DOHH2 (cell line): ENCODE measurements around the gene KLHL1.

ENCODE experiments used
- H3F3A ChIP-seq: fragments of 200-600 bp; sonication (generic), shearing (Covaris generic); 2 replicates; pipeline ENCODE4 v1.6.0; 2016; ENCODE audit warnings: antibody characterized with exemption, mild to moderate bottlenecking; ENCODE audit not compliant: control insufficient read depth, insufficient read depth
- H3K27ac ChIP-seq: fragments of 200-600 bp; sonication (generic); 2 replicates; pipeline ENCODE4 v1.5.1; 2014; ENCODE audit warnings: low read depth, mild to moderate bottlenecking, low read length, moderate library complexity
- H3K27me3 ChIP-seq: fragments of 200-600 bp; sonication (generic); 2 replicates; pipeline ENCODE4 v1.6.1; 2014; ENCODE audit warnings: mild to moderate bottlenecking, low read length, mixed read lengths; ENCODE audit not compliant: control insufficient read depth
- H3K36me3 ChIP-seq: fragments of 200-600 bp; sonication (generic); 2 replicates; pipeline ENCODE4 v1.6.1; 2014; ENCODE audit warnings: mild to moderate bottlenecking, low read length, moderate library complexity, mixed read lengths; ENCODE audit not compliant: control insufficient read depth
- H3K4me1 ChIP-seq: fragments of 200-600 bp; sonication (generic); 2 replicates; pipeline ENCODE4 v1.6.1; 2014; ENCODE audit warnings: mild to moderate bottlenecking, low read length, mixed read lengths; ENCODE audit not compliant: control insufficient read depth
- H3K4me2 ChIP-seq: fragments of 200-600 bp; sonication (generic); 2 replicates; pipeline ENCODE4 v1.6.0; 2014; ENCODE audit warnings: mild to moderate bottlenecking, low read length, moderate library complexity
- H3K4me3 ChIP-seq: fragments of 200-600 bp; sonication (generic); 2 replicates; pipeline ENCODE4 v1.5.1; 2014; ENCODE audit warnings: mild to moderate bottlenecking, low read length, mixed read lengths
- H3K79me2 ChIP-seq: fragments of 200-600 bp; sonication (generic); 2 replicates; pipeline ENCODE4 v1.6.1; 2014; ENCODE audit warnings: mild to moderate bottlenecking, low read length, mixed read lengths; ENCODE audit not compliant: control insufficient read depth
- H3K9me2 ChIP-seq: fragments of 200-600 bp; sonication (generic); replicated peaks from 2 replicates; pipeline ENCODE4 v1.6.1; 2014; ENCODE audit warnings: mild to moderate bottlenecking, low read length, mixed read lengths; ENCODE audit not compliant: control insufficient read depth
- H3K9me3 ChIP-seq: fragments of 200-600 bp; sonication (generic); 2 replicates; pipeline ENCODE4 v1.6.1; 2014; ENCODE audit warnings: antibody characterized with exemption, low read length, mixed read lengths; ENCODE audit not compliant: control insufficient read depth, insufficient read depth
- H4K20me1 ChIP-seq: fragments of 200-600 bp; sonication (generic); 2 replicates; pipeline ENCODE4 v1.6.0; 2014; ENCODE audit warnings: low read depth, mild to moderate bottlenecking, antibody characterized with exemption, low read length, moderate library complexity; ENCODE audit not compliant: control insufficient read depth, insufficient read depth
- CTCF ChIP-seq: fragments of 200-600 bp; sonication (generic); IDR thresholded peaks from one replicate; pipeline ENCODE4 v1.5.1; 2014; ENCODE audit warnings: antibody characterized with exemption, mild to moderate bottlenecking, low read depth, low read length; ENCODE audit not compliant: poor library complexity, severe bottlenecking
- EZH2phosphoT487 ChIP-seq: fragments of 200-600 bp; sonication (generic); IDR thresholded peaks from 2 replicates; pipeline ENCODE4 v1.6.1; 2017; ENCODE audit warnings: borderline replicate concordance, mild to moderate bottlenecking, antibody characterized with exemption, low read length, moderate library complexity, mixed read lengths

The KLHL1 gene

GRCh38 chr13:69820180-69820579, 288.1 kb downstream of the KLHL1 start:
- Histone ChIP-seq H3K36me3 (no peaks in the 10 kb centered on the region), H4K20me1 (no peaks in the 10 kb centered on the region), H3K79me2 (no peaks in the 10 kb centered on the region), H3K4me1 (no peaks in the 10 kb centered on the region), H3K9me3 (no peaks in the 10 kb centered on the region), H3K9me2 (no peaks in the 10 kb centered on the region), H3K4me3 (no peak overlapping the region), H3K27ac (no peak overlapping the region), H3F3A (no peaks in the 10 kb centered on the region), H3K4me2 (no peak overlapping the region), H3K27me3 (no peaks in the 10 kb centered on the region)
- TF ChIP-seq EZH2phosphoT487 (no peak), CTCF (no peak)

GRCh38 chr13:69817333-69817869, 290.9 kb downstream of the KLHL1 start:
- Histone ChIP-seq H3F3A (no peaks in the 10 kb centered on the region), H3K4me2 (no peak overlapping the region), H3K79me2 (no peaks in the 10 kb centered on the region), H3K9me3 (no peaks in the 10 kb centered on the region), H3K4me1 (no peaks in the 10 kb centered on the region), H3K36me3 (no peaks in the 10 kb centered on the region), H3K27ac (no peak overlapping the region), H3K9me2 (no peaks in the 10 kb centered on the region), H3K27me3 (no peaks in the 10 kb centered on the region), H3K4me3 (no peak overlapping the region), H4K20me1 (no peaks in the 10 kb centered on the region)
- no peak for TF ChIP-seq CTCF
- no peak for TF ChIP-seq EZH2phosphoT487

GRCh38 chr13:69809152-69809551, 299.1 kb downstream of the KLHL1 start:
- Histone ChIP-seq H3K27ac (no peak overlapping the region), H4K20me1 (no peaks in the 10 kb centered on the region), H3F3A (no peaks in the 10 kb centered on the region), H3K9me3 (no peaks in the 10 kb centered on the region), H3K79me2 (no peaks in the 10 kb centered on the region), H3K4me3 (no peak overlapping the region), H3K4me1 (no peaks in the 10 kb centered on the region), H3K4me2 (no peak overlapping the region), H3K36me3 (no peaks in the 10 kb centered on the region), H3K9me2 (no peaks in the 10 kb centered on the region), H3K27me3 (no peaks in the 10 kb centered on the region)
- TF ChIP-seq CTCF (no peak), EZH2phosphoT487 (no peak)
